H1 (cell line): ENCODE data around the gene GAK. TPM values are rescaled to one million over a fixed set of nuclear protein-coding genes. Genes with fewer than 3 reads are reported as not detected.

ENCODE experiments used
- CTCF ChIA-PET: fragments of 300-600 bp; sonication (Branson Sonifier 250); formaldehyde crosslinking; loops from one replicate; lab custom pipeline; 2021; ENCODE audit not compliant: partially characterized antibody; lab: Charles Lee
- POLR2A ChIA-PET: fragments of 300-600 bp; sonication (Branson Sonifier 250); formaldehyde crosslinking; loops from one replicate; lab custom pipeline; 2021; ENCODE audit warnings: inconsistent platforms; ENCODE audit not compliant: partially characterized antibody; lab: Charles Lee
- DNase-seq, 2 experiments: peaks; one replicate each; pipeline versions ENCODE4 v3.0.0 to v3.0.0-alpha.2; 2010 to 2022; ENCODE audit warnings: low spot score in 2 of 2, low read depth in 1 of 2, mixed read lengths in 1 of 2
- FAIRE-seq: peaks from 2 replicates; lab custom pipeline; 2011; peaks lifted over from hg19 to GRCh38; lab: Jason Lieb, UNC
- H2AFZ ChIP-seq: 2 replicates; pipeline ENCODE4 v1.8.1; 2012; ENCODE audit warnings: low read length, inconsistent platforms
- H2AK5ac ChIP-seq: 2 replicates; pipeline ENCODE4 v1.6.1; 2013; ENCODE audit warnings: low read depth, low read length
- H2BK120ac ChIP-seq: replicated peaks from 2 replicates; pipeline ENCODE3; 2013; ENCODE audit warnings: low read depth, low read length, inconsistent platforms
- H2BK12ac ChIP-seq: 2 replicates; pipeline ENCODE4 v1.6.1; 2013; ENCODE audit warnings: low read depth, low read length
- H2BK15ac ChIP-seq: 2 replicates; pipeline ENCODE4 v1.6.1; 2013; ENCODE audit warnings: low read length
- H2BK20ac ChIP-seq: 2 replicates; pipeline ENCODE4 v1.6.1; 2013; ENCODE audit warnings: low read length
- H2BK5ac ChIP-seq: 2 replicates; pipeline ENCODE4 v1.6.1; 2013; ENCODE audit warnings: low read depth, low read length
- H3K14ac ChIP-seq: 2 replicates; pipeline ENCODE4 v1.6.1; 2013; ENCODE audit warnings: inconsistent platforms; ENCODE audit not compliant: insufficient read length
- H3K18ac ChIP-seq: 2 replicates; pipeline ENCODE4 v1.6.1; 2013; ENCODE audit warnings: low read length; ENCODE audit errors: extremely low read depth
- H3K23ac ChIP-seq: 2 replicates; pipeline ENCODE4 v1.6.1; 2013; ENCODE audit warnings: inconsistent platforms; ENCODE audit not compliant: insufficient read length
- H3K23me2 ChIP-seq: 2 replicates; pipeline ENCODE4 v1.6.1; 2013; ENCODE audit warnings: low read depth, low read length
- H3K27ac ChIP-seq: 2 replicates; pipeline ENCODE4 v1.6.1; 2011; ENCODE audit warnings: low read depth, low read length, inconsistent platforms
- H3K27me3 ChIP-seq, 4 experiments: replicated peaks in 1 of 4; 1 replicate in 1 of 4; 2 replicates in 3 of 4; pipeline versions ENCODE4 v1.6.1 to v1.8.1; 2011 to 2013; ENCODE audit warnings: low read length in 3 of 4, mild to moderate bottlenecking in 3 of 4, inconsistent platforms in 2 of 4, mixed read lengths in 2 of 4, moderate library complexity in 1 of 4; ENCODE audit not compliant: control insufficient read depth in 3 of 4, insufficient read depth in 3 of 4; ENCODE audit errors: extremely low read depth in 1 of 4
- H3K36me3 ChIP-seq, 4 experiments: 2 replicates each; pipeline versions ENCODE4 v1.6.1 to v1.8.1; 2011 to 2013; ENCODE audit warnings: mild to moderate bottlenecking in 4 of 4, low read length in 3 of 4, moderate library complexity in 2 of 4, control low read depth in 1 of 4, inconsistent platforms in 1 of 4; ENCODE audit not compliant: insufficient read depth in 4 of 4, control insufficient read depth in 2 of 4
- H3K4ac ChIP-seq: replicated peaks from 2 replicates; pipeline ENCODE3; 2013; ENCODE audit warnings: low read length, low read depth, mixed read lengths, inconsistent platforms; ENCODE audit not compliant: insufficient read length
- H3K4me1 ChIP-seq, 4 experiments: replicated peaks in 1 of 4; 1 replicate in 1 of 4; 2 replicates in 3 of 4; pipeline versions ENCODE4 v1.6.1 to v1.8.1; 2011 to 2013; ENCODE audit warnings: low read length in 3 of 4, inconsistent platforms in 2 of 4, mixed read lengths in 1 of 4; ENCODE audit not compliant: insufficient read depth in 4 of 4, control insufficient read depth in 3 of 4
- H3K4me2 ChIP-seq, 2 experiments: 2 replicates each; pipeline versions ENCODE4 v1.6.1 to v1.8.1; 2011 to 2013; ENCODE audit warnings: low read depth in 2 of 2, low read length in 2 of 2, control low read depth in 1 of 2, inconsistent platforms in 1 of 2, mild to moderate bottlenecking in 1 of 2; ENCODE audit not compliant: insufficient read depth in 1 of 2
- H3K4me3 ChIP-seq, 4 experiments: fragments of 200-600, 300-600 bp in 1 of 4; sonication (generic), shearing (Covaris generic), sonication (Bioruptor Twin) in 1 of 4; 2 replicates each; pipeline versions ENCODE4 v1.5.1 to v1.8.1; 2011 to 2016; ENCODE audit warnings: low read length in 4 of 4, low read depth in 3 of 4, control low read depth in 2 of 4, inconsistent platforms in 2 of 4, mild to moderate bottlenecking in 2 of 4, mixed read lengths in 1 of 4, moderate library complexity in 1 of 4; ENCODE audit not compliant: insufficient read depth in 2 of 4; ENCODE audit errors: extremely low read depth in 1 of 4
- H3K56ac ChIP-seq: replicated peaks from 2 replicates; pipeline ENCODE3; 2013; ENCODE audit warnings: low read depth, mild to moderate bottlenecking, mixed read lengths, low read length, inconsistent platforms; ENCODE audit not compliant: insufficient read length
- H3K79me1 ChIP-seq: 2 replicates; pipeline ENCODE4 v1.6.1; 2013; ENCODE audit warnings: low read depth, low read length, control low read depth
- H3K79me2 ChIP-seq, 2 experiments: 2 replicates each; pipeline versions ENCODE4 v1.6.1 to v1.8.1; 2012 to 2013; ENCODE audit warnings: low read length in 2 of 2, mild to moderate bottlenecking in 2 of 2, inconsistent platforms in 1 of 2; ENCODE audit not compliant: insufficient read depth in 2 of 2, control insufficient read depth in 1 of 2
- H3K9ac ChIP-seq, 4 experiments: replicated peaks in 1 of 4; 1 replicate in 1 of 4; 2 replicates in 3 of 4; pipeline versions ENCODE4 v1.6.1 to v1.8.1; 2011 to 2013; ENCODE audit warnings: low read depth in 3 of 4, low read length in 3 of 4, control low read depth in 2 of 4, mild to moderate bottlenecking in 2 of 4, moderate library complexity in 2 of 4, inconsistent platforms in 1 of 4; ENCODE audit errors: extremely low read depth in 1 of 4
- H3K9me3 ChIP-seq, 2 experiments: 2 replicates each; pipeline versions ENCODE4 v1.6.1 to v1.8.1; 2012 to 2013; ENCODE audit warnings: mild to moderate bottlenecking in 2 of 2, moderate library complexity in 2 of 2, control low read depth in 1 of 2, inconsistent platforms in 1 of 2, low read depth in 1 of 2, low read length in 1 of 2, mixed read lengths in 1 of 2; ENCODE audit not compliant: insufficient read depth in 2 of 2
- H4K20me1 ChIP-seq, 2 experiments: replicated peaks in 1 of 2; 2 replicates each; pipeline versions ENCODE3 to v1.8.1; 2011 to 2013; ENCODE audit warnings: inconsistent platforms in 2 of 2, low read length in 2 of 2, mild to moderate bottlenecking in 1 of 2; ENCODE audit not compliant: insufficient read depth in 2 of 2, control insufficient read depth in 1 of 2
- H4K5ac ChIP-seq: 2 replicates; pipeline ENCODE4 v1.6.1; 2013; ENCODE audit warnings: low read length, low read depth, mixed read lengths, inconsistent platforms; ENCODE audit not compliant: insufficient read length
- H4K8ac ChIP-seq: 2 replicates; pipeline ENCODE4 v1.8.0; 2013; ENCODE audit warnings: mild to moderate bottlenecking, moderate library complexity, low read length, inconsistent platforms; ENCODE audit not compliant: insufficient read depth; ENCODE audit errors: extremely low read depth
- H4K91ac ChIP-seq: replicated peaks from 2 replicates; pipeline ENCODE3; 2013; ENCODE audit warnings: low read length, mixed read lengths, inconsistent platforms; ENCODE audit not compliant: insufficient read length
- CBX8 ChIP-seq: fragments of 300-800, 300-1000 bp; sonication (generic); IDR thresholded peaks from 2 replicates; pipeline ENCODE4 v1.7.1; 2016; ENCODE audit warnings: low read depth, low read length, borderline replicate concordance
- CTBP2 ChIP-seq: IDR thresholded peaks from 2 replicates; pipeline ENCODE4 v1.7.0; 2011; ENCODE audit warnings: borderline replicate concordance, mild to moderate bottlenecking, moderate library complexity, mixed read lengths, low read length; ENCODE audit not compliant: insufficient read depth, insufficient read length
- FOSL1 ChIP-seq: IDR thresholded peaks from 2 replicates; pipeline ENCODE4 v1.6.1; 2011; ENCODE audit warnings: mild to moderate bottlenecking, low read depth, low read length, moderate library complexity; ENCODE audit not compliant: insufficient read depth
- GTF2F1 ChIP-seq: IDR thresholded peaks from 2 replicates; pipeline ENCODE4 v1.6.1; 2012; ENCODE audit warnings: low read depth, low read length, improper control_type of control experiment, borderline replicate concordance
- HDAC6 ChIP-seq: IDR thresholded peaks from one replicate; pipeline ENCODE4 v1.7.1; 2012; ENCODE audit warnings: low read depth, mild to moderate bottlenecking, inconsistent platforms, low read length, moderate library complexity
- KDM1A ChIP-seq: fragments of 200-600, 300-600 bp; sonication (generic); IDR thresholded peaks from 2 replicates; pipeline ENCODE4 v1.7.1; 2016; ENCODE audit warnings: mild to moderate bottlenecking, low read length, borderline replicate concordance
- KDM4A ChIP-seq: IDR thresholded peaks from one replicate; pipeline ENCODE4 v1.7.1; 2012; ENCODE audit warnings: low read depth, mild to moderate bottlenecking, moderate library complexity, low read length, inconsistent platforms; ENCODE audit not compliant: severe bottlenecking
- MAFK ChIP-seq: IDR thresholded peaks from 2 replicates; pipeline ENCODE4 v1.6.1; 2012; ENCODE audit warnings: low read depth, mild to moderate bottlenecking, improper control_type of control experiment, low read length
- NRF1 ChIP-seq: IDR thresholded peaks from 2 replicates; pipeline ENCODE4 v1.6.1; 2011; ENCODE audit warnings: mild to moderate bottlenecking, low read depth, low read length, improper control_type of control experiment
- RFX5 ChIP-seq: IDR thresholded peaks from 2 replicates; pipeline ENCODE4 v1.6.1; 2011; ENCODE audit warnings: low read depth, low read length, improper control_type of control experiment, borderline replicate concordance
- RXRA ChIP-seq: IDR thresholded peaks from 2 replicates; pipeline ENCODE4 v1.6.1; 2011; ENCODE audit warnings: low read depth, mild to moderate bottlenecking, low read length, moderate library complexity; ENCODE audit not compliant: insufficient read depth
- SP4 ChIP-seq: IDR thresholded peaks from 2 replicates; pipeline ENCODE4 v1.6.1; 2012; ENCODE audit warnings: low read length, inconsistent platforms
- TAF7 ChIP-seq: optimal IDR thresholded peaks from 2 replicates; pipeline ENCODE3; 2011; ENCODE audit warnings: low read depth, mild to moderate bottlenecking, inconsistent platforms, low read length, moderate library complexity, borderline replicate concordance
- WGBS, 2 experiments: shearing (Covaris generic) in 1 of 2; methylation state at CpG; one replicate each; pipeline versions ENCODE4 v1.1.6 to v1.1.7; 2013 to 2015; ENCODE audit warnings: low lambda C conversion rate in 2 of 2, mixed read lengths in 2 of 2, inconsistent platforms in 1 of 2, low coverage in 1 of 2, missing lambda C conversion rate in 1 of 2; ENCODE audit not compliant: insufficient replicate concordance in 2 of 2, insufficient coverage in 1 of 2, insufficient read length in 1 of 2; ENCODE audit errors: extremely low coverage in 1 of 2, missing lambda C conversion rate in 1 of 2; 5-methylcytosine and 5-hydroxymethylcytosine counted together
- polyA plus RNA-seq, 7 experiments: library from polyadenylated mRNA; depleted of rRNA in 3 of 7; stranded (reverse) in 5 of 7; unstranded in 2 of 7; fragments of >200 nt in 5 of 7; fragments of 200-250 nt in 2 of 7; gene quantifications; 1 replicate in 5 of 7; 2 replicates in 1 of 7; 4 replicates in 1 of 7; pipeline versions ENCODE4 v1.2.1 to v1.2.3, GENCODE V29; 2011 to 2013; ENCODE audit warnings: missing spikeins in 2 of 7, mixed read lengths in 2 of 7
- total RNA-seq: library from RNA; stranded (reverse); fragmentation: NEBNext Ultra II Directional; extraction: Animal tissue kit (Norgen Biotek cat#: 25700); gene quantifications from 2 replicates; pipeline ENCODE4 v1.2.1, GENCODE V29; 2021
- TF ChIP-seq, protein P1 (sequence below): IDR thresholded peaks from 2 replicates; pipeline ENCODE4 v1.6.1; 2011; ENCODE audit warnings: low read depth, mild to moderate bottlenecking, low read length; ENCODE audit not compliant: insufficient read depth

The GAK gene
- total and polyA plus RNA-seq, 2 of the 8 experiments (the other 6 are each of a cell fraction or from before 2014, with no cell fraction given) = 31.5 to 70.8 TPM

GRCh38 chr4:877502-877901, 54.6 kb downstream of the GAK start:
- no peak overlapping the region for H2BK20ac ChIP-seq
- H4K5ac ChIP-seq = no peak overlapping the region
- no peaks in the 10 kb centered on the region for H3K27me3 ChIP-seq
- H3K27ac ChIP-seq = no peak overlapping the region
- CTCF ChIA-PET = interaction anchor here (0.8 to 4.4 kb wide), 6 partner anchors 9 to 22 kb away, joined by 3 to 28 read pairs (median 4); no protein-coding TSS in a partner anchor
- H2AFZ ChIP-seq = no peak overlapping the region
- H3K79me2 ChIP-seq = no peaks in the 10 kb centered on the region
- no peak overlapping the region for H3K56ac ChIP-seq
- peaks cover 1 to 6% of the 10 kb centered on the region in 2 experiments for H4K20me1 ChIP-seq
- WGBS, 2 experiments = 92% methylated on average over 22 of the region's 25 CpGs; no CpG with 5 or more reads in 1 of the 2 experiments
- H2AK5ac ChIP-seq = no peak overlapping the region
- H3K9ac ChIP-seq = no peak overlapping the region
- no peaks in the 10 kb centered on the region for H3K4me1 ChIP-seq
- DNase-seq (no peak), FAIRE-seq (no peak)
- no peak overlapping the region for H3K4ac ChIP-seq
- H4K91ac ChIP-seq = no peak overlapping the region
- no peak overlapping the region for H2BK12ac ChIP-seq
- no peak overlapping the region for H2BK15ac ChIP-seq
- H4K8ac ChIP-seq = no peak overlapping the region
- H3K36me3 ChIP-seq = peaks cover 4 to 26% (median 13%) of the 10 kb centered on the region in 4 experiments; a peak in 5 of 8 replicates
- H3K4me2 ChIP-seq = no peak overlapping the region
- H3K23me2 ChIP-seq = no peaks in the 10 kb centered on the region
- H3K79me1 ChIP-seq = no peaks in the 10 kb centered on the region
- POLR2A ChIA-PET = no interaction called here
- no peaks in the 10 kb centered on the region for H3K9me3 ChIP-seq
- H3K4me3 ChIP-seq = no peak overlapping the region
- H3K18ac ChIP-seq = no peak overlapping the region
- no peak overlapping the region for H2BK5ac ChIP-seq
- no peak overlapping the region for H2BK120ac ChIP-seq
- no peak overlapping the region for H3K23ac ChIP-seq
- H3K14ac ChIP-seq = no peak overlapping the region
- no peak for TF ChIP-seq HDAC6
- no peak for TF ChIP-seq CTBP2
- TF ChIP-seq, protein P1, sequence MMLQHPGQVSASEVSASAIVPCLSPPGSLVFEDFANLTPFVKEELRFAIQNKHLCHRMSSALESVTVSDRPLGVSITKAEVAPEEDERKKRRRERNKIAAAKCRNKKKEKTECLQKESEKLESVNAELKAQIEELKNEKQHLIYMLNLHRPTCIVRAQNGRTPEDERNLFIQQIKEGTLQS = no peak
- no peak for TF ChIP-seq KDM1A
- TF ChIP-seq TAF7 = no peak
- no peak for TF ChIP-seq NRF1
- no peak for TF ChIP-seq GTF2F1
- TF ChIP-seq SP4 = no peak
- TF ChIP-seq RFX5 = no peak
- no peak for TF ChIP-seq MAFK
- TF ChIP-seq FOSL1 = no peak
- no peak for TF ChIP-seq CBX8
- TF ChIP-seq KDM4A = no peak
- TF ChIP-seq RXRA = no peak
